GM12864 (cell line): ENCODE data around the gene APIP.

Source experiments
- DNase-seq: peaks from one replicate; pipeline ENCODE4 v3.0.0-alpha.2; 2011; ENCODE audit warnings: low read depth
- H3K4me3 ChIP-seq: 2 replicates; pipeline ENCODE4 v1.5.1; 2011; ENCODE audit warnings: mild to moderate bottlenecking, low read depth, low read length, control low read depth
- TF ChIP-seq, protein P1 (sequence below): IDR thresholded peaks from 2 replicates; pipeline ENCODE4 v1.5.1; 2011; ENCODE audit warnings: low read depth, mild to moderate bottlenecking, moderate library complexity, low read length, control low read depth, inconsistent platforms; ENCODE audit errors: missing control alignments

The APIP gene

DNA sequence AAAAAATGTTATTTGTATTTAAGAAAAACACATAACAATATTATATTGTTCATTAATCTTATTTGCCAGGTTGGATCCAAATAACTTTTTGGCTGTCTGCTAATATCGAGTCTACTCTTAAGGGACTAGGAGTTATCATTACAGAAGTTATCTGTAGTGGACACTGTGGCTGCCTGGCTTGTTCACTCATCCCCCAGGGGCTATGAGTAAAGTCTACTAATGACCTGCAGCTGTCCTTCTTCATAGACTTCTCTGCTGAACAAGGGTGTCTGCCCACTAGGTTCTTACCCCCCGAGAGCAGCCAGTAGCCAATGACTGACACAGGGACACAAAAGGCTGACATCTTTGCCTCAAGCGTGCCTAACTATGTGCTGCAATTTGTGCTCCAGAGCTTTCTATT lies 69.7 kb downstream of the APIP start:
- DNase-seq, result no peak
- H3K4me3 ChIP-seq, result no peak overlapping the region
- TF ChIP-seq, protein P1, sequence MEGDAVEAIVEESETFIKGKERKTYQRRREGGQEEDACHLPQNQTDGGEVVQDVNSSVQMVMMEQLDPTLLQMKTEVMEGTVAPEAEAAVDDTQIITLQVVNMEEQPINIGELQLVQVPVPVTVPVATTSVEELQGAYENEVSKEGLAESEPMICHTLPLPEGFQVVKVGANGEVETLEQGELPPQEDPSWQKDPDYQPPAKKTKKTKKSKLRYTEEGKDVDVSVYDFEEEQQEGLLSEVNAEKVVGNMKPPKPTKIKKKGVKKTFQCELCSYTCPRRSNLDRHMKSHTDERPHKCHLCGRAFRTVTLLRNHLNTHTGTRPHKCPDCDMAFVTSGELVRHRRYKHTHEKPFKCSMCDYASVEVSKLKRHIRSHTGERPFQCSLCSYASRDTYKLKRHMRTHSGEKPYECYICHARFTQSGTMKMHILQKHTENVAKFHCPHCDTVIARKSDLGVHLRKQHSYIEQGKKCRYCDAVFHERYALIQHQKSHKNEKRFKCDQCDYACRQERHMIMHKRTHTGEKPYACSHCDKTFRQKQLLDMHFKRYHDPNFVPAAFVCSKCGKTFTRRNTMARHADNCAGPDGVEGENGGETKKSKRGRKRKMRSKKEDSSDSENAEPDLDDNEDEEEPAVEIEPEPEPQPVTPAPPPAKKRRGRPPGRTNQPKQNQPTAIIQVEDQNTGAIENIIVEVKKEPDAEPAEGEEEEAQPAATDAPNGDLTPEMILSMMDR, result no peak

- no peak for DNase-seq
- no peak overlapping the region for H3K4me3 ChIP-seq
- TF ChIP-seq, protein P1, result no peak
Measured at GRCh38 chr11:34844463-34845112, 71.6 kb downstream of the APIP start.

GRCh38 chr11:34843271-34843670 lies 72.9 kb downstream of the APIP start:
- TF ChIP-seq, protein P1, result no peak
- no peak for DNase-seq
- no peak overlapping the region for H3K4me3 ChIP-seq

DNA sequence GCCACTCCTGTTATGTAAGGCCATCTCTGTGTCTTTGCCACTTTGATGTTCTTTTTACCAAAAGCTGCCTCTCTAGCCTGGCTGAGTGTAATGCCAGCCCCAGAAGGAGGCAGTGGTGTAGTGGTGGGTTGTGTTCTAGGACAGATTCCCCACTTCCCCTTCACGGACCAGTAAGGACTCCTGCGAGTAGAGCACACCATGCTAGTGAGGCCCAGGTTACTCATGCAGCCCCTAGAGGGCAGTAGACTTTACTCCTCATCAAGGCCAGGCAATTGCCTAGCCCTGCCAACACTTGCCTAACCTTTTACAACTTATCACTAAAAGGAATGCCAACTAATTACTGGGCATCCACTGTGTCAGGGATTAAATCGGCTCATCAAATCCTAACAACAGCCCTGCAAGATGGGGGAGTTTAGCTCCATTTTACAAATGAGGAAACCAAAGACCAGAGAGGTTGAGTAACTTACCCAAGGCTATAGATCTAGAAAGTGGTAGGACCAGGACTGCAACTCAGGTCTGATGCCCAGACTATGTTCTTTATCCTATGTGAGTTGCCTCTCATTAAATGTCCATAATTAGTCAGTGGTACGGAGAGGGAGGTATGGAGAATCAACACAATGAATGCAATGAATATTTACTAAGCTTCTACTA lies 75.3 kb downstream of the APIP start:
- peak; percentile 33 for DNase-seq
- TF ChIP-seq, protein P1, result peak; percentile 89
- H3K4me3 ChIP-seq, result no peak overlapping the region

DNA sequence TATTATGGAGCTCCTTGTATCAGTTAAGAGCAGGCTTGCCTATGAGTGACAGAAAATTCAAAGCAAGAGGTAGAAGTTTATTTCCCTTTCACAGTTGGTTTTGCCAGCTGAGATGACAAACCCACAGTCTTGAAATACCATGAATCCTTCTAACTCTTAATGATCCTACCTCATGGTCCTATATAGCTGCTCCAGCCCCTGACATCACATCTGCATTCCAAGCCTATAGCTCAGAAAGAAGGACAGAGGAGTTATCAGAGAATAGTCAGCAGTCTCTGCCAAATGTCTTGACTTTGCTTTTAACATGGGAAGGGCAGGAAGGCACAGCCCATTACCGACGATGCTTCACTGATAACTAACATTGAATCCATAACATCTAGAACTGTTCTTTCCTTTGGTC lies 76.2 kb downstream of the APIP start:
- TF ChIP-seq, protein P1, result no peak
- DNase-seq, result no peak
- no peak overlapping the region for H3K4me3 ChIP-seq

DNA sequence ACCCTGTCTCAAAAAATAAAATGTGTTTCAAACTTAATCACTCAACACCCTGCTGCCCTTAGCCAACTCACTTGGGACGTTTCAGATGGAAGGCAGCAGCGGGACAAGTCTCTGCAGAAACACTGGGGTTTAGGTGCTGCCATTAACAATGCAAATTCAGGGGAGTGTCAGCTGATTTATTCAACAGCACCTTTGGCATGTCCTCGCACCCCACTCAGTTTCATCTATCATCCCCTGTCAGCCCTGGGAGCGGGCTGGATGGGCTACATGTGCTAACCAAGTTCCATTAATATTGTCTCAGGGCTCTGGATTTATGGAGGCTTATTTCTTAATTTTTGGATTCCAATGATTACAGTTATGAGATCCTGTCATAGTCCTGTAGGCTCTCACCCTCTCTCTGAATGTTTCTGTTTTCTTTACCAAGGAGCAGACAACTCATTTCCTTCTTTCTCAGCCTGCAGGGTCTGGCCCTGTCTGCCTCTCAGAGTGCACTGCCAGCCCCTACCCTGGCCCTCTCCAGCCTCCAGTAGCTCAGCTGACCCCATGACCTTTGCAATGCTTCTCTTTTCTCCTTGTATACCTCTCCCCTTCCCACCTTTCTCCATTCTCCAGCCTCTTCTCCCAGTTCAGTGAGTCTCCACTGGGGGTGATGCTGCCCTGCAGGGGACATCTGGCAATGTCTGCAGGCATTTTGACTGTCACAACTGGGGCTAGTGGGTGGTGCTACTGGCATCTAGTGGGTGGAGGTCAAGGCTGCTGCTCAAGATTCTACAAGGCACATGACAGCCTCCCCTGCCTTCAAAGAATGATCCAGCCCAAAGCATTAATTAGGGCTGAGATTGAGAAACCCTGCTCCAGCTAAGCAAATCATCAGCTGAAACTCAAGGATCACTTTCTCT lies 79.0 kb downstream of the APIP start:
- no peak for DNase-seq
- TF ChIP-seq, protein P1, result no peak
- no peak overlapping the region for H3K4me3 ChIP-seq
